Osteoblast (primary cell): ENCODE measurements around the gene POU2AF3. TPM values are rescaled to one million over a fixed set of nuclear protein-coding genes. Genes with fewer than 3 reads are reported as not detected.

Experiments
- DNase-seq: peaks from one replicate; pipeline ENCODE4 v3.0.0; 2011; ENCODE audit warnings: low spot score, mixed read lengths; ENCODE audit not compliant: insufficient read length; ENCODE audit errors: missing footprints
- H2AFZ ChIP-seq: 2 replicates; pipeline ENCODE4 v1.6.0; 2011; ENCODE audit warnings: mild to moderate bottlenecking, low read length
- H3K27ac ChIP-seq: 2 replicates; pipeline ENCODE4 v1.5.1; 2011; ENCODE audit warnings: mild to moderate bottlenecking, low read depth, low read length, moderate library complexity
- H3K27me3 ChIP-seq: 2 replicates; pipeline ENCODE4 v1.6.0; 2012; ENCODE audit warnings: mild to moderate bottlenecking, control low read depth, inconsistent platforms, low read length, moderate library complexity; ENCODE audit not compliant: insufficient read depth
- H3K36me3 ChIP-seq: 2 replicates; pipeline ENCODE4 v1.5.1; 2011; ENCODE audit warnings: mild to moderate bottlenecking, low read length, control low read depth, moderate library complexity; ENCODE audit not compliant: insufficient read depth
- H3K4me1 ChIP-seq: 2 replicates; pipeline ENCODE4 v1.5.1; 2011; ENCODE audit warnings: mild to moderate bottlenecking, low read length, control low read depth, moderate library complexity; ENCODE audit not compliant: insufficient read depth
- H3K4me2 ChIP-seq: 2 replicates; pipeline ENCODE4 v1.6.0; 2011; ENCODE audit warnings: mild to moderate bottlenecking, low read length; ENCODE audit not compliant: insufficient read depth
- H3K4me3 ChIP-seq: fragments of 200-600 bp; sonication (generic); 3 replicates; pipeline ENCODE4 v1.5.1; 2012; ENCODE audit warnings: mild to moderate bottlenecking, low read length, inconsistent platforms; ENCODE audit not compliant: insufficient read depth
- H3K79me2 ChIP-seq: 2 replicates; pipeline ENCODE4 v1.6.0; 2012; ENCODE audit warnings: mild to moderate bottlenecking, low read length, control low read depth, inconsistent platforms; ENCODE audit not compliant: insufficient read depth
- H3K9me3 ChIP-seq: 2 replicates; pipeline ENCODE4 v1.5.1; 2011; ENCODE audit warnings: low read depth, low read length, control low read depth
- H4K20me1 ChIP-seq: 2 replicates; pipeline ENCODE4 v1.6.0; 2012; ENCODE audit warnings: mild to moderate bottlenecking, low read length, control low read depth; ENCODE audit not compliant: insufficient read depth
- total RNA-seq: library from RNA; depleted of rRNA; stranded (reverse); fragments of >200 nt; gene quantifications from 2 replicates; pipeline ENCODE4 v1.2.3, GENCODE V29; 2012
- TF ChIP-seq, protein P1 (sequence below): IDR thresholded peaks from 2 replicates; pipeline ENCODE4 v1.5.1; 2011; ENCODE audit warnings: mild to moderate bottlenecking, low read depth, low read length, moderate library complexity; ENCODE audit errors: extremely low read depth

Gene POU2AF3, protein sequence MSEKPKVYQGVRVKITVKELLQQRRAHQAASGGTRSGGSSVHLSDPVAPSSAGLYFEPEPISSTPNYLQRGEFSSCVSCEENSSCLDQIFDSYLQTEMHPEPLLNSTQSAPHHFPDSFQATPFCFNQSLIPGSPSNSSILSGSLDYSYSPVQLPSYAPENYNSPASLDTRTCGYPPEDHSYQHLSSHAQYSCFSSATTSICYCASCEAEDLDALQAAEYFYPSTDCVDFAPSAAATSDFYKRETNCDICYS
- 0.36 TPM in 1 of 2 replicates, not detected in the other for total RNA-seq

DNA sequence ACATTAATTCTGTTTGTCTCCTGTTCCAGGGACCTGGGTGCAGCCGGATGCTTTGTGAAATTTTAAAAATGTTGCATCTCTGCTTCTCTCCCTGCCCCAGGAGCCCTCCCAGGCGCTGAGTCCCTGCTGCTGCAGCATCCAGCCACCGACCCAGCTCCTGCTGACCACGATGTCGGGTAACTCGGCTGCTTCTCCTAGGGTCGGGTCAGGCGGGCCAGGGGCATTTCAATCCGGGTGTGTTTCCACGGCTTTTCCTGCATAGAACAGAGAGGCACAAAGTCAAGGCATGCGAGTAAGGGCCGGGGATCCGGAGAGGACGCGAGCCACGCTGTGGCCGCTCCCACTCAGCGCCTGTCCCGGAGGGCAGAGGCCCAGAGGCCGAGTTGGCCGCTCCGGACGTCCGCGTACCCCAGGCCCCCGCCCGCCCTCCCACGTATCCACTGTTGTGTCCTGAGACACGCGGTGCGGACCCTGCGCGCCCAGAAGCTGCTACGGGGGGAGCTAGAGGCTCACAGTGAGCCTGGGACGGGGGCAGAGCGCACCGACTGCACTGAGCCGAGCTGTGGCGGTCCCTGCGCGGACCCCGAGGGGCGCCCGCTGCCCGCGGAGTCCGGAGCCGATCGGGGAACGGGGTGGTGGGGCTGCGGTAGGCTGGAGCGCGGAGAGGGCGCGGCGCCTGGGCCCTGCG is at the start of gene POU2AF3:
POU2AF3 (plus strand) TSS at position 134 of the 688 bp plus-strand sequence; CDS start at position 170, 36 bp downstream.
- Histone ChIP-seq H2AFZ (peak within 1 kb of the TSS; percentile 56), H3K4me1 (no peaks in the 10 kb centered on the region), H3K79me2 (no peaks in the 10 kb centered on the region), H3K4me2 (peak within 1 kb of the TSS; percentile 60), H4K20me1 (no peaks in the 10 kb centered on the region), H3K27me3 (peaks cover 44% of the 10 kb centered on the region), H3K27ac (no peak within 1 kb of the TSS), H3K9me3 (no peaks in the 10 kb centered on the region), H3K36me3 (no peaks in the 10 kb centered on the region), H3K4me3 (peak within 1 kb of the TSS; percentile 63)
- no peak for DNase-seq
- TF ChIP-seq, protein P1, sequence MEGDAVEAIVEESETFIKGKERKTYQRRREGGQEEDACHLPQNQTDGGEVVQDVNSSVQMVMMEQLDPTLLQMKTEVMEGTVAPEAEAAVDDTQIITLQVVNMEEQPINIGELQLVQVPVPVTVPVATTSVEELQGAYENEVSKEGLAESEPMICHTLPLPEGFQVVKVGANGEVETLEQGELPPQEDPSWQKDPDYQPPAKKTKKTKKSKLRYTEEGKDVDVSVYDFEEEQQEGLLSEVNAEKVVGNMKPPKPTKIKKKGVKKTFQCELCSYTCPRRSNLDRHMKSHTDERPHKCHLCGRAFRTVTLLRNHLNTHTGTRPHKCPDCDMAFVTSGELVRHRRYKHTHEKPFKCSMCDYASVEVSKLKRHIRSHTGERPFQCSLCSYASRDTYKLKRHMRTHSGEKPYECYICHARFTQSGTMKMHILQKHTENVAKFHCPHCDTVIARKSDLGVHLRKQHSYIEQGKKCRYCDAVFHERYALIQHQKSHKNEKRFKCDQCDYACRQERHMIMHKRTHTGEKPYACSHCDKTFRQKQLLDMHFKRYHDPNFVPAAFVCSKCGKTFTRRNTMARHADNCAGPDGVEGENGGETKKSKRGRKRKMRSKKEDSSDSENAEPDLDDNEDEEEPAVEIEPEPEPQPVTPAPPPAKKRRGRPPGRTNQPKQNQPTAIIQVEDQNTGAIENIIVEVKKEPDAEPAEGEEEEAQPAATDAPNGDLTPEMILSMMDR = no peak

DNA sequence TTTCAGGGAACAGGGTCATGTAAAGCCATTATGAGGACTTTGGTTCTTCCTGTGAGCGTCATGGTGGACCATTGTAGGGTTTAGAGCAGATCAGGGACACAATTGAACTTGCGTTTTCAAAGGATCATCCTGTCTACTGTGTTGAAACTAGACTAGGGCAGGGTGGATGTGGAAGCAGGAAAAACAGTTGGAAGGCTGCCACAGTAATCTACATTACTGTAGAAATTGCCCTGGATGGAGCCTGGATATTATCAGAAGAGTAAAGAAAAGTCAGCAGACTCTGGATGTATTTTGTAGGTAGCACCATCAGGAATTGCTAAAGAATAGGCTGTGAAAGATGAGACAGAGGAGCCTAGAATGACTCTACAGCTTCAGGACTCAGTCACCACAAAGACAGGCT is 47.4 kb upstream of the POU2AF3 start:
- TF ChIP-seq, protein P1 = no peak
- no peak overlapping the region for H3K27ac ChIP-seq
- H2AFZ ChIP-seq = no peak overlapping the region
- H3K4me1 ChIP-seq = no peaks in the 10 kb centered on the region
- DNase-seq = no peak
- H4K20me1 ChIP-seq = no peaks in the 10 kb centered on the region
- no peaks in the 10 kb centered on the region for H3K36me3 ChIP-seq
- no peaks in the 10 kb centered on the region for H3K9me3 ChIP-seq
- no peak overlapping the region for H3K4me2 ChIP-seq
- no peaks in the 10 kb centered on the region for H3K79me2 ChIP-seq
- no peaks in the 10 kb centered on the region for H3K27me3 ChIP-seq
- no peak overlapping the region for H3K4me3 ChIP-seq

GRCh38 chr11:111253131-111253530 is 45.2 kb upstream of the POU2AF3 start:
- Histone ChIP-seq H3K4me3 (no peak overlapping the region), H3K27ac (no peak overlapping the region), H3K79me2 (no peaks in the 10 kb centered on the region), H3K36me3 (no peaks in the 10 kb centered on the region), H3K27me3 (no peaks in the 10 kb centered on the region), H3K4me2 (no peak overlapping the region), H4K20me1 (no peaks in the 10 kb centered on the region), H2AFZ (no peak overlapping the region), H3K9me3 (no peaks in the 10 kb centered on the region), H3K4me1 (no peaks in the 10 kb centered on the region)
- no peak for DNase-seq
- TF ChIP-seq, protein P1 = no peak

- TF ChIP-seq, protein P1 = no peak
- no peaks in the 10 kb centered on the region for H3K36me3 ChIP-seq
Measured at GRCh38 chr11:111253630-111254029, 44.7 kb upstream of the POU2AF3 start.

More at GRCh38 chr11:111253630-111254029, 44.7 kb upstream of the POU2AF3 start:
- no peaks in the 10 kb centered on the region for H3K27me3 ChIP-seq
- no peak overlapping the region for H3K4me3 ChIP-seq
- no peak overlapping the region for H2AFZ ChIP-seq
- no peaks in the 10 kb centered on the region for H4K20me1 ChIP-seq
- H3K79me2 ChIP-seq = no peaks in the 10 kb centered on the region
- H3K4me1 ChIP-seq = no peaks in the 10 kb centered on the region
- H3K4me2 ChIP-seq = no peak overlapping the region
- no peaks in the 10 kb centered on the region for H3K9me3 ChIP-seq
- no peak overlapping the region for H3K27ac ChIP-seq
- no peak for DNase-seq
